Thymus (tissue), 11 donors: ENCODE data around the gene HOXA7. TPM values are rescaled to one million over a fixed set of nuclear protein-coding genes. Genes with fewer than 3 reads are reported as not detected.
A peak's percentile ranks its signal among the peaks of the same experiment; 100 is the strongest.

Experiments used
- DNase-seq, 9 donors: peaks; one replicate each; pipeline ENCODE4 v3.0.0-alpha.2; 2013; ENCODE audit warnings: low spot score in 9 of 9, low read depth in 6 of 9, missing footprints in 1 of 9
- H3K27ac ChIP-seq, 2 donors: one replicate each; pipeline ENCODE4 v1.5.1; 2013; ENCODE audit warnings: control low read depth in 1 of 2, low read depth in 1 of 2, low read length in 1 of 2, mild to moderate bottlenecking in 1 of 2, moderate library complexity in 1 of 2
- H3K27me3 ChIP-seq, 2 donors: one replicate each; pipeline ENCODE4 v1.5.1; 2013; ENCODE audit warnings: low read length in 1 of 2; ENCODE audit not compliant: control insufficient read depth in 2 of 2, insufficient read depth in 1 of 2
- H3K36me3 ChIP-seq, 2 donors: one replicate each; pipeline ENCODE4 v1.5.1; 2013; ENCODE audit warnings: low read length in 1 of 2, mild to moderate bottlenecking in 1 of 2, moderate library complexity in 1 of 2; ENCODE audit not compliant: control insufficient read depth in 2 of 2, insufficient read depth in 2 of 2
- H3K4me1 ChIP-seq, 2 donors: one replicate each; pipeline ENCODE4 v1.5.1; 2013; ENCODE audit warnings: low read length in 2 of 2; ENCODE audit not compliant: control insufficient read depth in 2 of 2, insufficient read depth in 2 of 2
- H3K4me3 ChIP-seq, 2 donors: one replicate each; pipeline ENCODE4 v1.5.1; 2013; ENCODE audit warnings: low read length in 2 of 2, control low read depth in 1 of 2, mild to moderate bottlenecking in 1 of 2
- H3K9me3 ChIP-seq, 2 donors: one replicate each; pipeline ENCODE4 v1.5.1; 2013; ENCODE audit warnings: low read length in 1 of 2, mild to moderate bottlenecking in 1 of 2; ENCODE audit not compliant: control insufficient read depth in 2 of 2, insufficient read depth in 1 of 2
- WGBS: extraction: QIAGEN DNeasy Blood & Tissue Kit; methylation state at CpG from one replicate; pipeline ENCODE4 v1.1.7; 2013; 5-methylcytosine and 5-hydroxymethylcytosine counted together
- polyA plus RNA-seq: library from polyadenylated mRNA; stranded (reverse); fragments of 200-250 nt; gene quantifications from one replicate; pipeline ENCODE4 v1.2.3, GENCODE V29; 2013
- total RNA-seq: library from RNA; stranded (reverse); fragments of 120-200 nt; gene quantifications from one replicate; pipeline ENCODE4 v1.2.4, GENCODE V29; 2013
- donor health status: healthy.

Gene HOXA7
- total and polyA plus RNA-seq, 2 donors = 0.41 to 0.57 TPM

DNA sequence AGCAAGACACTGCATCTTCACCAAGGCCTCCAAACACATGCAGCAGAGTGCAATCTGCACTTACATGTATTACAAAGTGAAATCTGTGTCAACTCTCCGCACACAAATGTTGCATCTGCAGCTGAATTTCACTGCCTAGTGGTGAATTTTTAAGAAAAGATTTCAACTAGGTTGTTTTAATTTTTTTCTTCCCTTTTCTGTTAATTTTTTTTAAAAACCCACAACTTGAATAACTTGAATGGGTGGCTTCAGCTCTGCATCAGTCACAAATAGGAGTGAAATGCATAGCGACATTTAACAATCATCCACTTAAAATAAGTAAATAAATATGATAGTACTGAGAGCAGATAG lies 37.5 kb upstream of the HOXA7 start:
- no peak overlapping the region for H3K4me3 ChIP-seq
- peaks cover 0 to 11% of the 10 kb centered on the region in 2 donors for H3K9me3 ChIP-seq
- H3K4me1 ChIP-seq = peaks cover under 1 to 7% of the 10 kb centered on the region in 2 donors
- WGBS = 31% methylated on average over 2 of the region's 2 CpGs
- no peak for DNase-seq
- H3K36me3 ChIP-seq = no peaks in the 10 kb centered on the region
- no peak overlapping the region for H3K27ac ChIP-seq
- H3K27me3 ChIP-seq = peaks cover 77 to 100% of the 10 kb centered on the region in 2 donors

DNA sequence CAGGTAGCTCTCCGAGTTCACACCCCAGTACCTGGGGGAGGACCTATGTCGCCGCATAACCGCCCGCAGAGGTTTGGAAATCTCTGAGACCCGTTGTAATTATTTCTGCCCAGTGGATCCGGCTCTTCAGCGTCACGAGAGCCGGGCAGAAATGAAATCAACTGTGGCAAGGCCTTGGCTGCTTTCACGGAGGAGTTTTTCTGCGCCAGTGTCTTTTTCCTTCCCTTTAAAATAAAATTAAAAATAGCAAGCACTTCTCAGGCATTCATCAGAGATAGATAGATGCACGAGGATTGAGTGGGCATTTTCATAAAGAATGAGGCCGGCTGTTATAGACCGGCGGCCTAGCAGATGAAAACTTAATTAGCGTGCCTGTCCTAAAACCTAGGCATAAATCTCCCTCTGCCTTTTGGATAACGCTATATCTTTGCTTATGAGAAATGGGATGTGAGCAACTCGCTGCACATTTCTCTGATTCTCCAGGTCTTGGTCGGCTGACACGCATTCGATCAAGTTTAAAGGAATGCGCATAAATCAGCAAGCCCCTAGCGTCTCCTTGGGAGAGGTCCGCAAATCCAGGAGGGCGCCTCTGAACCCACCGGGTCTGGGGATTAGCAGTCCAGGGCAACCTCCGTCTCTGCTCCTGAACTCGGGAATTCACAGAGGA lies 37.0 kb upstream of the HOXA7 start:
- Histone ChIP-seq H3K4me3 (no peak overlapping the region), H3K9me3 (peaks cover 0 to 15% of the 10 kb centered on the region in 2 donors), H3K27me3 (peaks cover 75 to 100% of the 10 kb centered on the region in 2 donors), H3K27ac (no peak overlapping the region), H3K36me3 (no peaks in the 10 kb centered on the region), H3K4me1 (peaks cover 0 to 12% of the 10 kb centered on the region in 2 donors)
- WGBS = 11% methylated on average over 29 of the region's 29 CpGs
- DNase-seq = no peak

DNA sequence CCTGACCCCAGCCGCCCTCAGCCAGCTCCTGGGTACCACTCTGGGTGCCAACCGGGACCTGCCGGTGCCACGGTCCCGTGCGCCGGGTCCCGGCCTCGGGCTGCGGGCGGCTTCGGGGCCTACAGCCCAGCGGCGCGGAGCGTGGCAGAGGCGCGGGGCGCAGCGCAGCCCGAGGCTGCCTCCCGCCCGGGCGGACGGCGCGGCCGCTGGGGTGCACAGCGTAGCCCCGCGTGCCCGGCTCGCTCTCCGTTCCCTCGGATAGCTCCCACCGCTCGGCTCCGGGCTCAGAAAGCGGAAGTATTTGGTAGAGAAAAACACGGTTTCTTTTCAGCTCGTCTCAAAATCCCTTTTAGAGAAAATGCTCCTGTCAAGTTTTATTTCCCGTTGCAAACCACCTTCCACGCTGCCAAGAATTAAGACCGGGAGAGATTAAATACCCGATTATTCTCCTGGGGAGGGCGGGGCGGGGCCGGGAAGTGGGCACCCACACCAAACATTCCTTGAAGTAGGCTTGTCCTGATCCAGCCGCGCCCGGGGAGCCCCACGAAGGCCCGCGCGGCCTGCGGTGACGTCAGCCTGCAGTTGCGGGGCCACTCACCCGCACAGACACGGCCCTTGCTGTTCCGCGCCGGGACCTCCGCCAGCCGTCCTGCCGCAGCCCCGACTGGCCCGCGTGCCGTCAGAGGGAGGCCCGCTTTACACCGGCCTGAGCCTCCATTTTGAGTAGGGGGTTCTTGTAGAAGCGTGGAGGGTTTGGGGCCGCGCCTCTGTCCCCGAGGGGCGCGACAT lies 36.3 kb upstream of the HOXA7 start:
- H3K4me3 ChIP-seq = peak overlapping the region in 1 of 2 donors; percentile 29
- 2% methylated on average over 78 of the region's 78 CpGs for WGBS
- peaks cover 0 to 19% of the 10 kb centered on the region in 2 donors for H3K4me1 ChIP-seq
- peaks cover 68 to 100% of the 10 kb centered on the region in 2 donors for H3K27me3 ChIP-seq
- no peak for DNase-seq
- peaks cover 0 to 15% of the 10 kb centered on the region in 2 donors for H3K9me3 ChIP-seq
- H3K27ac ChIP-seq = no peak overlapping the region
- no peaks in the 10 kb centered on the region for H3K36me3 ChIP-seq

DNA sequence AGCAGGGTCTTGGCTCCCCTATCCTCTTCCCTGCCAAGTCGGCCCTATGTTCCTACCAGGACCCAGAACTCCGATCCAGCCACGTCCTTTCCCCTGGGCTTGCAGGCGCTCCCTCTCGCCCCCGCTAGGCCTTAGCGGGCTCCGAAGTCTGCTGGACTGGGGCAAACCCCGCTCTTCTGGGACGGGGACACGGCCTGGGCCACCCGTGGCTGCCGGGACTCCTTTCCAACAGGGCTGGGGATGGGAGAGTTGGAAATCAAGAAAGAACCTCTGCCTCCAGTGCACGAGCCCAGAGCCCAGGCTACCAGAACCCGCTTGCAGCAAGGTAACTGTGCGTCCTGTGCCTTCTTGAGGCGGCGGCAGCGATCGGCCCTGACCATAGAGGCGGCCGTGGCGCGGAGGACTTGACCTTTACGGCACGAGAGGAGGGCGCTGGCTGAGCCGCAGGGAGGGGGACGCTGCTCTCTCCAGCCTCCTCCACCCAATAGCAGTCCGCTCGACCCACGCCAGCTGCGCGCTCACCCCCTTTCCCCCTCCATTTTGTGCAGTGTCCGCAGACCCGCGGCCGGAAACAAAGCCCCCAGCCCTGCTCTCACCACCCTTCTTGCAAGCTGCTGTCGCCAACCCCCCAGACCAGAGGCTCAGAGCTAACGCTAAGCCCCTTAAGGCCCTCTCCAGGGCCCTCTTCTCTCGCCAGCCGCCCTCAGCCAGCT lies 35.5 kb upstream of the HOXA7 start:
- 12% methylated on average over 42 of the region's 42 CpGs for WGBS
- peaks cover 0 to 23% of the 10 kb centered on the region in 2 donors for H3K4me1 ChIP-seq
- H3K27ac ChIP-seq = no peak overlapping the region
- peaks cover 70 to 100% of the 10 kb centered on the region in 2 donors for H3K27me3 ChIP-seq
- no peaks in the 10 kb centered on the region for H3K36me3 ChIP-seq
- H3K4me3 ChIP-seq = peak overlapping the region in 1 of 2 donors; percentile 29
- peaks cover 0 to 15% of the 10 kb centered on the region in 2 donors for H3K9me3 ChIP-seq
- no peak for DNase-seq

DNA sequence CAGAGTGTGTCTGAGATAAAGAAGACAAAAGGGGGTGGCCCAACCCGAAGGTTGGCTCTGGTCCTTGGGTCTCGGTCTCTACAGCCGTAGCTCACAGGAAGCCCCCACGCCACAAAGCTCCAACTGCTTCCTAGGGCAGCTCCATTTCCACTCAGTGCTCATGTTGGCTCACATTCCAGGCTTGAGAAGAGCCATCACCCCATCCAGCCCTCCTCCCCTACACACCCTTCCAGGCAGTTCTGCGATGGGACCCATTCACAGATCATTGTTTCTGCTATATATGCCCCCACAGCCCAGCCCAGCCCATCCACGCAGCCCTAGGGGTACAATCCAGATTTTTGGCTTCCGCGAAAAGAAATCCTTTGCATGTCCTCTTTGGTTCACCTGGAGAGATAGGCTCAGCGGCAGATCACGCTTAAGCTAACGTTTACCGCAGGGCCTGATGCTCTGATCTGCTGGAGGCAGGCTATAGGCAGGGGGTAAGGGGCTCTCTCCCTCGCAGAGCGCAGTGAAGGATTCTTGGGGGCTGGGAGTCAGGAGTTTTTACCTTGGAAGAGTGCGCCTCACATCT lies 34.8 kb upstream of the HOXA7 start:
- no peak overlapping the region for H3K27ac ChIP-seq
- no peaks in the 10 kb centered on the region for H3K36me3 ChIP-seq
- DNase-seq = no peak
- WGBS = 28% methylated on average over 15 of the region's 15 CpGs
- peaks cover 0 to 23% of the 10 kb centered on the region in 2 donors for H3K4me1 ChIP-seq
- peaks cover 0 to 15% of the 10 kb centered on the region in 2 donors for H3K9me3 ChIP-seq
- H3K4me3 ChIP-seq = no peak overlapping the region
- H3K27me3 ChIP-seq = peaks cover 68 to 100% of the 10 kb centered on the region in 2 donors

DNA sequence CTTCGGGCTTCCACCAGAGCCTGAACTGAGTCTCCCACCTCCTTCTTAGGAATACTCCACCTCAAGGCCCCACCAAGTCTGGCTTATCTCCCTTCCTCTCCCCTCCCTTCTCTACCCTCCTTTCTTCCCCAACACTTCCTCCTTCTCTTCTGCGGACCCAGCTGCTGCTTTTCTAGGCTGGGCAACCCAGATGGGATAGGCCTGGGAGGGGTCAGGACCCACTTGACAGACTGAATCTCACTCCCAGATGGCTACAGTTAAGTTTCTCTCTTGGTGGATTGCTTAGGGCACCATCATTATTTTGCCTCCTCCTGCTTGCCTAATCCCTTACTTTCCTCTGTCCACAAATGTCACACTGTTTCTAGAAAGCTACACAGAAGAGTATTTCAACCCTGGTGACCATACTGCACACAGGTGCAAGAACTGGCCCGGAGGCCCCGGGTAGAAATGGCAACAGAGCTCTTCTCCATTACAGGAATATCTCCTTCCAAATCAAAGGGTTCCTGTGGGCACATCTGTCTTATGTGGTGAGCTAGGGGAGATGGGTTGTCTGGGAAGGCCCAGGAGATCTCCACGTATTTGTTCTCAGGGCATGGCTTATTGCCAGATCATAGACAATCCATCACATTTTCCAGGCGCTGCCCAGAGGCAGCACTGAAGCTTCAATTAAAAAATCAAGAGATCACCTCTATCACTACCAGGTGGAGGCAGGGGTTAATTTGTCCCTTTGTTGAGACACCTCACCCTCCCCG lies 33.7 kb upstream of the HOXA7 start:
- no peak for DNase-seq
- peaks cover 0 to 18% of the 10 kb centered on the region in 2 donors for H3K9me3 ChIP-seq
- no peaks in the 10 kb centered on the region for H3K36me3 ChIP-seq
- H3K27me3 ChIP-seq = peaks cover 72 to 100% of the 10 kb centered on the region in 2 donors
- peaks cover 7 to 32% of the 10 kb centered on the region in 2 donors for H3K4me1 ChIP-seq
- no peak overlapping the region for H3K4me3 ChIP-seq
- no peak overlapping the region for H3K27ac ChIP-seq
- 39% methylated on average over 7 of the region's 7 CpGs for WGBS

DNA sequence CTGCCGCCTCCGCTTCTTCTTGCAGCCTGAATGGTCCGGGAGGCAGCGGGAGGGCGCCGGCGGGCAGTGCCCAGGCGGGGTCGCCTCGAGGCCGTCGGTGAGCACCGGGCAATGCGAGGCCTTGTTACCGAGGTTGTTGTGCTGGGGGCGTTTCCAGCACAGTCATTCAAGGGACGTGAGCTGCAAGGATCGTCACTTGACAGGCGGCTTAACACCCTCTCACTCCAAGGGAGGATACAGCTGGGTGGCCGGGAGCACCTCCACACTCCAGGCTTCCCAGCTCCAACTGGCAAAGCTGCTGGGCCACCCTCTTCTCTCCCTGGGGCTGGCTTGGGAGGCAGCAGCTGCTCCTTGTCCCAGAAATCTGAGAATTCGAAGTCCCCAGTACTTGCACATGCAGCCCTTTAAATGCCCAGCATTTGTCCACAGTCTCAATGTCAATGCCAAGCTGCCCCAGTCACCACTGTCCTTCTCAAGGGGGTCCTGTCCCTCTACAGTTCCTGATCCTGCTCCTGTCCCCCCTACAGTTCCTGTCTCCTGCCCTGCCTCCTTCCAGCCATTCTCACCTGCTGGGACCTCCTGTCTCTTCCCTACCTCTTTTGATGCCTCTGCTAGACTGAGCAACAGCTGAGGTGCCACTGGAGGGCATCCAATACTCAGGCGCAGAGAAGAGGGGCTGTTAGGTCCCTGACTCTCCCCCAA lies 33.0 kb upstream of the HOXA7 start:
- WGBS = 14% methylated on average over 22 of the region's 22 CpGs
- H3K4me1 ChIP-seq = peaks cover 12 to 39% of the 10 kb centered on the region in 2 donors
- H3K27me3 ChIP-seq = peaks cover 72 to 100% of the 10 kb centered on the region in 2 donors
- no peak for DNase-seq
- H3K4me3 ChIP-seq = no peak overlapping the region
- H3K36me3 ChIP-seq = no peaks in the 10 kb centered on the region
- H3K9me3 ChIP-seq = peaks cover 0 to 23% of the 10 kb centered on the region in 2 donors
- no peak overlapping the region for H3K27ac ChIP-seq
